HEK293 (cell line): Measurements from ENCODE around the gene C9orf78.

ENCODE experiments used
- PRDM1 ChIP-seq: fragments of 450-650 bp; formaldehyde crosslinking; IDR thresholded peaks from 2 replicates; pipeline ENCODE4; 2016; ENCODE audit warnings: missing biosample characterization, missing genetic modification characterization
- ZFP69B ChIP-seq: fragments of 450-650 bp; formaldehyde crosslinking; IDR thresholded peaks from 2 replicates; pipeline ENCODE4 v1.5.1; 2016; ENCODE audit warnings: missing biosample characterization, missing genetic modification characterization
- ZNF121 ChIP-seq: fragments of 450-650 bp; formaldehyde crosslinking; IDR thresholded peaks from 2 replicates; pipeline ENCODE4 v1.5.1; 2016; ENCODE audit warnings: missing biosample characterization, missing genetic modification characterization
- ZNF248 ChIP-seq: fragments of 450-650 bp; formaldehyde crosslinking; IDR thresholded peaks from 2 replicates; pipeline ENCODE4 v1.5.1; 2017; ENCODE audit warnings: missing biosample characterization, missing genetic modification characterization
- ZNF292 ChIP-seq: fragments of 450-650 bp; formaldehyde crosslinking; IDR thresholded peaks from 2 replicates; pipeline ENCODE4 v1.5.1; 2016; ENCODE audit warnings: low read depth, missing biosample characterization, missing genetic modification characterization, borderline replicate concordance
- ZNF473 ChIP-seq: fragments of 450-650 bp; formaldehyde crosslinking; IDR thresholded peaks from 2 replicates; pipeline ENCODE4 v1.5.1; 2017; ENCODE audit warnings: missing biosample characterization, missing genetic modification characterization
- ZNF530 ChIP-seq: fragments of 450-650 bp; formaldehyde crosslinking; IDR thresholded peaks from 2 replicates; pipeline ENCODE4 v1.5.1; 2016; ENCODE audit warnings: low read depth, missing biosample characterization, missing genetic modification characterization
- ZNF76 ChIP-seq: fragments of 450-650 bp; formaldehyde crosslinking; IDR thresholded peaks from 2 replicates; pipeline ENCODE4; 2016; ENCODE audit warnings: low read depth, missing biosample characterization, missing genetic modification characterization, borderline replicate concordance
- ZSCAN30 ChIP-seq: fragments of 450-650 bp; IDR thresholded peaks from 2 replicates; pipeline ENCODE4 v1.5.1; 2018; ENCODE audit warnings: missing biosample characterization, mild to moderate bottlenecking, missing genetic modification characterization, moderate library complexity
- TF ChIP-seq, protein P1 (sequence below): fragments of 450-650 bp; formaldehyde crosslinking; IDR thresholded peaks from 2 replicates; pipeline ENCODE4 v1.5.1; 2016; ENCODE audit warnings: missing biosample characterization, missing genetic modification characterization
- TF ChIP-seq, protein P2 (sequence below): fragments of 450-650 bp; formaldehyde crosslinking; IDR thresholded peaks from 2 replicates; pipeline ENCODE4 v1.5.1; 2017; ENCODE audit warnings: missing biosample characterization, missing genetic modification characterization
- TF ChIP-seq, protein P3 (sequence below): fragments of 450-650 bp; formaldehyde crosslinking; IDR thresholded peaks from 2 replicates; pipeline ENCODE4 v1.5.1; 2016; ENCODE audit warnings: missing biosample characterization, missing genetic modification characterization
- TF ChIP-seq, protein P4 (sequence below): IDR thresholded peaks from 2 replicates; pipeline ENCODE4 v1.6.1; 2011; ENCODE audit warnings: mild to moderate bottlenecking, low read depth, low read length, borderline replicate concordance
- TF ChIP-seq, protein P5 (sequence below): fragments of 450-650 bp; formaldehyde crosslinking; IDR thresholded peaks from 2 replicates; pipeline ENCODE4 v1.5.1; 2016; ENCODE audit warnings: missing biosample characterization, missing genetic modification characterization, borderline replicate concordance
- TF ChIP-seq, protein P6 (sequence below): fragments of 450-650 bp; formaldehyde crosslinking; IDR thresholded peaks from 2 replicates; pipeline ENCODE4 v1.5.1; 2016; ENCODE audit warnings: missing biosample characterization, missing genetic modification characterization

C9orf78 gene

DNA sequence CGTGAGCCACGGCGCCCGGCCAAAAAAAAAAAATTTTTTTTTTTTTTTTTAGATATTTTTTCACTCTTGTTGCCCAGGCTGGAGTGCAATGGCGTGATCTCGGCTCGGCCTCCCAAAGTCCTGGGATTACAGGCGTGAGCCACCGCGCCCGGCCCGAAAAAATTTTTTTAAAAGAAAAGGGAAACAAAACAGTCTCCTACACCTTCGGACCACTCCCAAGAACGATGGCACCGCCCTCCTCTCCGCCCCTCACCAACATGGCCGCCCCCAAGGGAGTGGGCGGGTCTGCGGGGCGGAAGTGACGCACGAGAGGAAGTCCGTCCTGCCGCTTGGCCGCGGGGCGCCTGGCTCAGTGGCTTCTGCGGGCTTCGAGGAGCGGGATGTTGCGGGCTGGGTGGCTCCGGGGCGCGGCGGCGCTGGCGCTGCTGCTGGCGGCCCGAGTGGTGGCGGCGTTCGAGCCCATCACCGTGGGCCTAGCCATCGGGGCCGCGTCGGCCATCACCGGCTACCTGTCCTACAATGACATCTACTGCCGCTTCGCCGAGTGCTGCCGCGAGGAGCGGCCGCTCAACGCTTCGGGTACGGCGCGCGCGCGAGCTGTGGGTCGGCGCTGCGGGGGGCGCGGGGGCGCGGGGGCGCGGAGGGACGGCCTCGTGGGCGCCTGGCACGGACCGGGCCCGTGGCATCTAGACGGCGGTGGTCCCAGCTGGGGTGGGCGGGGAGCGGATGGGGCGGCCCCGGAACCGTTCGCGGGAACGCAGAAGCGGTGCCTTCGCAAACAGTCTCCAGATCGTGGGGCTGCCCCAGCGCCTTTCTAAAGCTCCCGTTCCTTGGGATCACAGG is 32.0 kb downstream of the C9orf78 start, which contains the start of gene TOR1B (continued):
- TF ChIP-seq ZNF530 (tag by site-specific recombination) (no peak), ZFP69B (tag by site-specific recombination) (no peak), ZSCAN30 (tag by site-specific recombination) (peak; percentile 81), ZNF473 (no peak), PRDM1 (no peak), ZNF292 (tag by site-specific recombination) (no peak), ZNF248 (no peak), ZNF121 (tag by site-specific recombination) (no peak), ZNF76 (peak; percentile 74; the same call in 1 of the 2 replicates)
- TF ChIP-seq, protein P1, sequence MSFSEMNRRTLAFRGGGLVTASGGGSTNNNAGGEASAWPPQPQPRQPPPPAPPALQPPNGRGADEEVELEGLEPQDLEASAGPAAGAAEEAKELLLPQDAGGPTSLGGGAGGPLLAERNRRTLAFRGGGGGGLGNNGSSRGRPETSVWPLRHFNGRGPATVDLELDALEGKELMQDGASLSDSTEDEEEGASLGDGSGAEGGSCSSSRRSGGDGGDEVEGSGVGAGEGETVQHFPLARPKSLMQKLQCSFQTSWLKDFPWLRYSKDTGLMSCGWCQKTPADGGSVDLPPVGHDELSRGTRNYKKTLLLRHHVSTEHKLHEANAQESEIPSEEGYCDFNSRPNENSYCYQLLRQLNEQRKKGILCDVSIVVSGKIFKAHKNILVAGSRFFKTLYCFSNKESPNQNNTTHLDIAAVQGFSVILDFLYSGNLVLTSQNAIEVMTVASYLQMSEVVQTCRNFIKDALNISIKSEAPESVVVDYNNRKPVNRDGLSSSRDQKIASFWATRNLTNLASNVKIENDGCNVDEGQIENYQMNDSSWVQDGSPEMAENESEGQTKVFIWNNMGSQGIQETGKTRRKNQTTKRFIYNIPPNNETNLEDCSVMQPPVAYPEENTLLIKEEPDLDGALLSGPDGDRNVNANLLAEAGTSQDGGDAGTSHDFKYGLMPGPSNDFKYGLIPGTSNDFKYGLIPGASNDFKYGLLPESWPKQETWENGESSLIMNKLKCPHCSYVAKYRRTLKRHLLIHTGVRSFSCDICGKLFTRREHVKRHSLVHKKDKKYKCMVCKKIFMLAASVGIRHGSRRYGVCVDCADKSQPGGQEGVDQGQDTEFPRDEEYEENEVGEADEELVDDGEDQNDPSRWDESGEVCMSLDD (tag by site-specific recombination), result no peak
- TF ChIP-seq, protein P2, sequence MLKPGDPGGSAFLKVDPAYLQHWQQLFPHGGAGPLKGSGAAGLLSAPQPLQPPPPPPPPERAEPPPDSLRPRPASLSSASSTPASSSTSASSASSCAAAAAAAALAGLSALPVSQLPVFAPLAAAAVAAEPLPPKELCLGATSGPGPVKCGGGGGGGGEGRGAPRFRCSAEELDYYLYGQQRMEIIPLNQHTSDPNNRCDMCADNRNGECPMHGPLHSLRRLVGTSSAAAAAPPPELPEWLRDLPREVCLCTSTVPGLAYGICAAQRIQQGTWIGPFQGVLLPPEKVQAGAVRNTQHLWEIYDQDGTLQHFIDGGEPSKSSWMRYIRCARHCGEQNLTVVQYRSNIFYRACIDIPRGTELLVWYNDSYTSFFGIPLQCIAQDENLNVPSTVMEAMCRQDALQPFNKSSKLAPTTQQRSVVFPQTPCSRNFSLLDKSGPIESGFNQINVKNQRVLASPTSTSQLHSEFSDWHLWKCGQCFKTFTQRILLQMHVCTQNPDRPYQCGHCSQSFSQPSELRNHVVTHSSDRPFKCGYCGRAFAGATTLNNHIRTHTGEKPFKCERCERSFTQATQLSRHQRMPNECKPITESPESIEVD (tag by site-specific recombination), result no peak
- TF ChIP-seq, protein P3, sequence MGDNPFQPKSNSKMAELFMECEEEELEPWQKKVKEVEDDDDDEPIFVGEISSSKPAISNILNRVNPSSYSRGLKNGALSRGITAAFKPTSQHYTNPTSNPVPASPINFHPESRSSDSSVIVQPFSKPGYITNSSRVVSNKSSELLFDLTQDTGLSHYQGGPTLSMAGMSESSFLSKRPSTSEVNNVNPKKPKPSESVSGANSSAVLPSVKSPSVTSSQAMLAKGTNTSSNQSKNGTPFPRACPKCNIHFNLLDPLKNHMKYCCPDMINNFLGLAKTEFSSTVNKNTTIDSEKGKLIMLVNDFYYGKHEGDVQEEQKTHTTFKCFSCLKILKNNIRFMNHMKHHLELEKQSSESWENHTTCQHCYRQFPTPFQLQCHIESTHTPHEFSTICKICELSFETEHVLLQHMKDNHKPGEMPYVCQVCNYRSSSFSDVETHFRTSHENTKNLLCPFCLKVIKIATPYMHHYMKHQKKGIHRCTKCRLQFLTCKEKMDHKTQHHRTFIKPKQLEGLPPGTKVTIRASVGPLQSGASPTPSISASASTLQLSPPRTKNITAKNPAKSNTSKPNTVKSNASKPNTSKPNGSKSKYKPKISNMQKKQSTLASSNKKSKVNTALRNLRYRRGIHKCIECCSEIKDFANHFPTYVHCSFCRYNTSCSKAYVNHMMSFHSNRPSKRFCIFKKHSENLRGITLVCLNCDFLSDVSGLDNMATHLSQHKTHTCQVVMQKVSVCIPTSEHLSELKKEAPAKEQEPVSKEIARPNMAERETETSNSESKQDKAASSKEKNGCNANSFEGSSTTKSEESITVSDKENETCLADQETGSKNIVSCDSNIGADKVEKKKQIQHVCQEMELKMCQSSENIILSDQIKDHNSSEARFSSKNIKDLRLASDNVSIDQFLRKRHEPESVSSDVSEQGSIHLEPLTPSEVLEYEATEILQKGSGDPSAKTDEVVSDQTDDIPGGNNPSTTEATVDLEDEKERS (tag by site-specific recombination), result no peak
- TF ChIP-seq, protein P4, sequence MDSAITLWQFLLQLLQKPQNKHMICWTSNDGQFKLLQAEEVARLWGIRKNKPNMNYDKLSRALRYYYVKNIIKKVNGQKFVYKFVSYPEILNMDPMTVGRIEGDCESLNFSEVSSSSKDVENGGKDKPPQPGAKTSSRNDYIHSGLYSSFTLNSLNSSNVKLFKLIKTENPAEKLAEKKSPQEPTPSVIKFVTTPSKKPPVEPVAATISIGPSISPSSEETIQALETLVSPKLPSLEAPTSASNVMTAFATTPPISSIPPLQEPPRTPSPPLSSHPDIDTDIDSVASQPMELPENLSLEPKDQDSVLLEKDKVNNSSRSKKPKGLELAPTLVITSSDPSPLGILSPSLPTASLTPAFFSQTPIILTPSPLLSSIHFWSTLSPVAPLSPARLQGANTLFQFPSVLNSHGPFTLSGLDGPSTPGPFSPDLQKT, result no peak
- TF ChIP-seq, protein P5, sequence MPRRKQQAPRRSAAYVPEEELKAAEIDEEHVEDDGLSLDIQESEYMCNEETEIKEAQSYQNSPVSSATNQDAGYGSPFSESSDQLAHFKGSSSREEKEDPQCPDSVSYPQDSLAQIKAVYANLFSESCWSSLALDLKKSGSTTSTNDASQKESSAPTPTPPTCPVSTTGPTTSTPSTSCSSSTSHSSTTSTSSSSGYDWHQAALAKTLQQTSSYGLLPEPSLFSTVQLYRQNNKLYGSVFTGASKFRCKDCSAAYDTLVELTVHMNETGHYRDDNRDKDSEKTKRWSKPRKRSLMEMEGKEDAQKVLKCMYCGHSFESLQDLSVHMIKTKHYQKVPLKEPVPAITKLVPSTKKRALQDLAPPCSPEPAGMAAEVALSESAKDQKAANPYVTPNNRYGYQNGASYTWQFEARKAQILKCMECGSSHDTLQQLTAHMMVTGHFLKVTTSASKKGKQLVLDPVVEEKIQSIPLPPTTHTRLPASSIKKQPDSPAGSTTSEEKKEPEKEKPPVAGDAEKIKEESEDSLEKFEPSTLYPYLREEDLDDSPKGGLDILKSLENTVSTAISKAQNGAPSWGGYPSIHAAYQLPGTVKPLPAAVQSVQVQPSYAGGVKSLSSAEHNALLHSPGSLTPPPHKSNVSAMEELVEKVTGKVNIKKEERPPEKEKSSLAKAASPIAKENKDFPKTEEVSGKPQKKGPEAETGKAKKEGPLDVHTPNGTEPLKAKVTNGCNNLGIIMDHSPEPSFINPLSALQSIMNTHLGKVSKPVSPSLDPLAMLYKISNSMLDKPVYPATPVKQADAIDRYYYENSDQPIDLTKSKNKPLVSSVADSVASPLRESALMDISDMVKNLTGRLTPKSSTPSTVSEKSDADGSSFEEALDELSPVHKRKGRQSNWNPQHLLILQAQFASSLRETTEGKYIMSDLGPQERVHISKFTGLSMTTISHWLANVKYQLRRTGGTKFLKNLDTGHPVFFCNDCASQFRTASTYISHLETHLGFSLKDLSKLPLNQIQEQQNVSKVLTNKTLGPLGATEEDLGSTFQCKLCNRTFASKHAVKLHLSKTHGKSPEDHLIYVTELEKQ (tag by site-specific recombination), result no peak
- TF ChIP-seq, protein P6, sequence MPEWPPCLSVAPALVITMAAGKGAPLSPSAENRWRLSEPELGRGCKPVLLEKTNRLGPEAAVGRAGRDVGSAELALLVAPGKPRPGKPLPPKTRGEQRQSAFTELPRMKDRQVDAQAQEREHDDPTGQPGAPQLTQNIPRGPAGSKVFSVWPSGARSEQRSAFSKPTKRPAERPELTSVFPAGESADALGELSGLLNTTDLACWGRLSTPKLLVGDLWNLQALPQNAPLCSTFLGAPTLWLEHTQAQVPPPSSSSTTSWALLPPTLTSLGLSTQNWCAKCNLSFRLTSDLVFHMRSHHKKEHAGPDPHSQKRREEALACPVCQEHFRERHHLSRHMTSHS, result no peak
- TF ChIP-seq, all 188 proteins: peak for 36
